Measurements from ENCODE around the gene MFRP. TPM values are rescaled to one million over a fixed set of nuclear protein-coding genes. Genes with fewer than 3 reads are reported as not detected.

MFRP gene
- total and polyA plus RNA-seq, 8 donors, result not detected

- no peaks in the 10 kb centered on the region for H3K36me3 ChIP-seq
- WGBS, 2 donors, result 4 to 6% methylated on average over 52 to 60 of the region's 60 CpGs
- H3K4me1 ChIP-seq, result peaks cover 0 to 9% (median 6%) of the 10 kb centered on the region in 3 donors
- intact Hi-C loops (cut with DNase I), result loop anchor here in 1 of 3 donors (10.0 kb wide), 1 partner anchor 54 kb away; no protein-coding TSS in a partner anchor
- H3K27me3 ChIP-seq, result peaks cover 0 to 3% (median 0%) of the 10 kb centered on the region in 4 donors
- no peaks in the 10 kb centered on the region for H3K9me3 ChIP-seq
- peak overlapping the region in 2 of 4 donors; percentile 52 to 60 for H3K27ac ChIP-seq
- FAIRE-seq (no peak), DNase-seq (peak in 3 of 6 donors; percentile 29 to 77 (median 48)), ATAC-seq (peak; percentile 47 to 71 (median 52))
- TF ChIP-seq CTCF (IDR thresholded peaks at IDR 0.05), result no peak
- H3K4me3 ChIP-seq, result peak overlapping the region; percentile 25 to 59 (median 38)
These were observed 25.6 kb downstream of the MFRP start for GRCh38 chr11:119320776-119321524.

GRCh38 chr11:119320240-119320775 is 26.2 kb downstream of the MFRP start:
- ATAC-seq, result no peak
- Histone ChIP-seq H3K27ac (peak overlapping the region in 2 of 4 donors; percentile 52 to 60), H3K9me3 (no peaks in the 10 kb centered on the region), H3K4me1 (peaks cover 0 to 12% (median 6%) of the 10 kb centered on the region in 3 donors), H3K36me3 (no peaks in the 10 kb centered on the region), H3K27me3 (peaks cover 0 to 3% (median 0%) of the 10 kb centered on the region in 4 donors), H3K4me3 (peak overlapping the region in 2 of 4 donors; percentile 40 to 59)
- FAIRE-seq, result no peak
- DNase-seq, result peak in 1 of 6 donors; percentile 12
- intact Hi-C loops (cut with DNase I), result loop anchor here in 1 of 3 donors (10.0 kb wide), 1 partner anchor 54 kb away; no protein-coding TSS in a partner anchor
- 56 to 62% methylated on average over 12 to 17 of the region's 17 CpGs for WGBS, 2 donors
- TF ChIP-seq CTCF (IDR thresholded peaks at IDR 0.05), result no peak

GRCh38 chr11:119319700-119320239 is 26.7 kb downstream of the MFRP start:
- H3K36me3 ChIP-seq, result no peaks in the 10 kb centered on the region
- no peak for DNase-seq
- WGBS, 2 donors, result 68 to 77% methylated on average over 11 of the region's 11 CpGs
- H3K9me3 ChIP-seq, result no peaks in the 10 kb centered on the region
- H3K4me3 ChIP-seq, result no peak overlapping the region
- no peak for TF ChIP-seq CTCF (IDR thresholded peaks at IDR 0.05)
- ATAC-seq, result no peak
- peaks cover 0 to 3% (median 0%) of the 10 kb centered on the region in 4 donors for H3K27me3 ChIP-seq
- no peak for FAIRE-seq
- peaks cover 0 to 12% (median 6%) of the 10 kb centered on the region in 3 donors for H3K4me1 ChIP-seq
- intact Hi-C loops (cut with DNase I), result loop anchor here in 1 of 3 donors (10.0 kb wide), 1 partner anchor 55 kb away; no protein-coding TSS in a partner anchor
- H3K27ac ChIP-seq, result peak overlapping the region in 2 of 4 donors; percentile 23 to 58

- FAIRE-seq (no peak), DNase-seq (peak in 1 of 6 donors; percentile 49), ATAC-seq (no peak)
- Histone ChIP-seq H3K36me3 (no peaks in the 10 kb centered on the region), H3K9me3 (no peaks in the 10 kb centered on the region), H3K27me3 (peaks cover 0 to 3% (median 0%) of the 10 kb centered on the region in 4 donors), H3K27ac (peak overlapping the region in 2 of 4 donors; percentile 23 to 58), H3K4me3 (no peak overlapping the region), H3K4me1 (peaks cover 0 to 12% (median 6%) of the 10 kb centered on the region in 3 donors)
- no peak for TF ChIP-seq CTCF (IDR thresholded peaks at IDR 0.05)
- intact Hi-C loops (cut with DNase I), result no loop called here
- 82 to 83% methylated on average over 8 of the region's 8 CpGs for WGBS, 2 donors
These were observed 27.3 kb downstream of the MFRP start for GRCh38 chr11:119319136-119319699.
